Parietal lobe (tissue), 1 donor: ENCODE measurements around the gene PI3. TPM values are rescaled to one million over a fixed set of nuclear protein-coding genes. Genes with fewer than 3 reads are reported as not detected.

Experiments used
- total RNA-seq: library from RNA; depleted of rRNA; stranded (reverse); fragments of >200 nt; gene quantifications from one replicate; pipeline ENCODE4 v1.2.3, GENCODE V29; 2014

PI3 gene, protein sequence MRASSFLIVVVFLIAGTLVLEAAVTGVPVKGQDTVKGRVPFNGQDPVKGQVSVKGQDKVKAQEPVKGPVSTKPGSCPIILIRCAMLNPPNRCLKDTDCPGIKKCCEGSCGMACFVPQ
- not detected for total RNA-seq

DNA sequence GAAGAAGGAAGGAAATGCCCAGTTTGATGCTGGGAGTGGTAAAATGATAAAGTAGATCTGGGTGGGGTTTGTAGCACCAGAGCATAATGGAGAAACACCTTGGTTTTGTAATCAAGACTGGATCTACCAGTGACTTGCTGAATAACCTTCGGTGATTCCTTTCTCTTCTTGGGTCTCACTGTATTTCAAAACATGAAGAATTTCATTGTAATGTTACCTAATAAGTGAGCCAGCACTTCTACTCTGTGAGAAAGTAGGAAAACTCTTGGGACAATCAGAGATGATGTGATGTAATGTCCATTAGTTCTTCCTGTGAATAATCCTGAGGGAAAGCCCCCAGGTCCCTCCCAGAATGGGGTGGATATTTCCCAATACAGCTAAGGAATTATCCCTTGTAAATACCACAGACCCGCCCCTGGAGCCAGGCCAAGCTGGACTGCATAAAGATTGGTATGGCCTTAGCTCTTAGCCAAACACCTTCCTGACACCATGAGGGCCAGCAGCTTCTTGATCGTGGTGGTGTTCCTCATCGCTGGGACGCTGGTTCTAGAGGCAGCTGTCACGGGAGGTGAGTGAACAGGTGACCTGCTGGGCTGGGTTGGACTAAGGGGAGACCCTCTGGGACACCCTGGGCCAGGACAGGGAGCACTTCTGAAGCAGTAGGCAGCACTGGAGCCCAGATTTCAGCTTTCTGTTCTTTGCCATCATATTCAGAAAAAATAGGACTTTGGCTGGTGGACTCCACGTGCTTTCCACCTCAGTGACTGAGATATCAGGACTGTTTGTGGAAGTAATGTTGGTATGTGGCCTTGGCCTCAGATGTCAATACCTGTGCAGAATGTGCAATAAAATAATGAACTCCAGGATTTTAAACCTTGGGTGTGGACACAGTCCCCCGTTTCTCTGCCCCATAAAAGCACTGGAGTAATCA is at the start of gene PI3:
Gene PI3, plus strand, starts transcription at position 469 of the 931 bp plus-strand sequence. Its CDS starts 21 bp downstream, at position 490.

DNA sequence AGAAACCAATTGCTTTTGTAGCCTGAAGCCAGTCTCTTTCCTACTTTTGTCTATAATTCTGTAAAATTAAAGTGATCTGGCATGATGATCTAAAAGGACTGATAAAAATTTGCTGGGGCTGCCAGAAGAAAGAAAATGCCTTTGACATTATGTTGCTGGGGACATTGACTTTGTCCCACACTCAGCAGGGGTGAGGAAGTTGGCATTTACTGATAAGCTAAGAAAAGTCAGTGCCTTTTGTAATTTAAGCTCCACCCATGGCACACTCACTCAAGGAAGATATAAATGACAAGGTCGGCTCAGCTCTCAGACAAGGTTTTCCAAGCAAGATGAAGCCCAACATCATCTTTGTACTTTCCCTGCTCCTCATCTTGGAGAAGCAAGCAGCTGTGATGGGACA is 32.0 kb downstream of the PI3 start, which contains the start of gene SEMG1:
Gene SEMG1, plus strand, starts transcription at position 309 of the 400 bp plus-strand sequence. Its CDS starts 21 bp downstream, at position 330.

DNA sequence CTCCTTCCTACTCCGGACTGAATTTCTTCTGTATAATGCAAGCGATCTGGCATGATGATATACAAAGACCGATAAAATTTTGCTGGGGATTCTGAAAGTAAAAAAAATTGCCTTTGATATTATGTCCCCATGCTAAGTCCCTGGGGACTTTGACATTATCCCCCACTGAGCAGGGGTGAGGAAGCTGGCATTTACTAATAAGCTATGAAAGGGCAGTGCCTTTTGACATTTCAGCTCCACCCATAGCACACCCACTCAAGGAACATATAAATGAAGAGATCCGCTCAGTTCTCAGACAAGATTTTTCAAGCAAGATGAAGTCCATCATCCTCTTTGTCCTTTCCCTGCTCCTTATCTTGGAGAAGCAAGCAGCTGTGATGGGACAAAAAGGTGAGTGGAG is 46.4 kb downstream of the PI3 start, which contains the start of gene SEMG2:
Gene SEMG2, plus strand, starts transcription at position 298 of the 400 bp plus-strand sequence. Its CDS starts 17 bp downstream, at position 315.

Other genes starting within 250 kb of the PI3 start
- gene TOMM34, start 214.5 kb upstream of the PI3 start, total RNA-seq = 6.6 TPM
- 59.5 TPM for gene STK4, start 208.4 kb upstream of the PI3 start, total RNA-seq
- gene KCNS1, start 73.8 kb upstream of the PI3 start, total RNA-seq = 1.6 TPM
- gene WFDC5, start 59.7 kb upstream of the PI3 start, total RNA-seq = not detected
- gene WFDC12, start 50.4 kb upstream of the PI3 start, total RNA-seq = not detected
- gene SEMG1, start 32.1 kb downstream of the PI3 start, total RNA-seq = not detected
- gene SEMG2, start 46.5 kb downstream of the PI3 start, total RNA-seq = not detected
- gene SLPI, start 79.7 kb downstream of the PI3 start, total RNA-seq = not detected
- gene RBPJL, start 131.9 kb downstream of the PI3 start, total RNA-seq = not detected
- not detected for gene MATN4, start 133.4 kb downstream of the PI3 start, total RNA-seq
- gene SDC4, start 173.5 kb downstream of the PI3 start, total RNA-seq = 0.94 TPM
- 39.1 TPM for gene SYS1, start 188.3 kb downstream of the PI3 start, total RNA-seq
- 1.9 TPM for gene TP53TG5, start 203.4 kb downstream of the PI3 start, total RNA-seq
- 13.1 TPM for gene DBNDD2, start 233.4 kb downstream of the PI3 start, total RNA-seq
- 27.2 TPM for gene PIGT, start 241.2 kb downstream of the PI3 start, total RNA-seq